Esophagus squamous epithelium (tissue), 5 donors: Measurements from ENCODE around the gene LRCOL1. TPM values are rescaled to one million over a fixed set of nuclear protein-coding genes. Genes with fewer than 3 reads are reported as not detected.

Experiments used
- DNase-seq: peaks from one replicate; lab custom pipeline; 2025; lab: John Stamatoyannopoulos, UW
- H3K27ac ChIP-seq, 4 donors: fragments of 200-600 bp; sonication (generic); one replicate each; pipeline ENCODE4 v1.5.1; 2016 to 2019; ENCODE audit warnings: mild to moderate bottlenecking in 1 of 4
- H3K27me3 ChIP-seq, 4 donors: fragments of 200-600 bp; sonication (generic); 1 replicate in 3 of 4; 2 replicates in 1 of 4; pipeline versions ENCODE4 v1.5.1 to v1.6.0; 2017 to 2021; ENCODE audit warnings: antibody characterized with exemption in 1 of 4
- H3K36me3 ChIP-seq, 3 donors: fragments of 200-600 bp; sonication (generic); one replicate each; pipeline ENCODE4 v1.5.1; 2016 to 2019
- H3K4me1 ChIP-seq, 3 donors: fragments of 200-600 bp; sonication (generic); one replicate each; pipeline ENCODE4 v1.5.1; 2017 to 2019
- H3K4me3 ChIP-seq, 4 donors: fragments of 200-600 bp; sonication (generic); 1 replicate in 3 of 4; 2 replicates in 1 of 4; pipeline ENCODE4 v1.5.1; 2016 to 2019; ENCODE audit warnings: mild to moderate bottlenecking in 2 of 4, moderate library complexity in 1 of 4
- H3K9me3 ChIP-seq, 3 donors: fragments of 200-600 bp; sonication (generic); one replicate each; pipeline ENCODE4 v1.5.1; 2016 to 2019
- POLR2A ChIP-seq, 4 donors: fragments of 450-650 bp; IDR thresholded peaks; one replicate each; pipeline ENCODE4 v1.6.1; 2017; ENCODE audit warnings: antibody characterized with exemption in 4 of 4, mild to moderate bottlenecking in 4 of 4, moderate library complexity in 3 of 4
- WGBS, 2 donors: methylation state at CpG; one replicate each; pipeline ENCODE4 v1.1.5; 2018; 5-methylcytosine and 5-hydroxymethylcytosine counted together
- intact Hi-C: fragments of 100-400 bp; cut with DNase I; formaldehyde crosslinking; loops from one replicate; pipeline ENCODE4 v1.15.0; 2022
- total RNA-seq, 4 donors: library from RNA; depleted of rRNA; stranded (reverse); fragments of >200 nt; gene quantifications; one replicate each; pipeline ENCODE4 v1.1.0, GENCODE V29; 2016
- TF ChIP-seq, protein P1 (sequence below), 6 experiments: fragments of 450-650 bp in 4 of 6; fragments of 200-600 bp in 2 of 6; sonication (generic) in 2 of 6; IDR thresholded peaks; one replicate each; pipeline ENCODE4 v1.5.1; 2016 to 2019; ENCODE audit warnings: antibody characterized with exemption in 6 of 6, mild to moderate bottlenecking in 4 of 6, moderate library complexity in 4 of 6
- donor health status: DM: yes; HTN: yes; CAD: no.

Gene LRCOL1
- total RNA-seq, 4 donors from 2014 or later, result 1.5 TPM; not detected in 3

DNA sequence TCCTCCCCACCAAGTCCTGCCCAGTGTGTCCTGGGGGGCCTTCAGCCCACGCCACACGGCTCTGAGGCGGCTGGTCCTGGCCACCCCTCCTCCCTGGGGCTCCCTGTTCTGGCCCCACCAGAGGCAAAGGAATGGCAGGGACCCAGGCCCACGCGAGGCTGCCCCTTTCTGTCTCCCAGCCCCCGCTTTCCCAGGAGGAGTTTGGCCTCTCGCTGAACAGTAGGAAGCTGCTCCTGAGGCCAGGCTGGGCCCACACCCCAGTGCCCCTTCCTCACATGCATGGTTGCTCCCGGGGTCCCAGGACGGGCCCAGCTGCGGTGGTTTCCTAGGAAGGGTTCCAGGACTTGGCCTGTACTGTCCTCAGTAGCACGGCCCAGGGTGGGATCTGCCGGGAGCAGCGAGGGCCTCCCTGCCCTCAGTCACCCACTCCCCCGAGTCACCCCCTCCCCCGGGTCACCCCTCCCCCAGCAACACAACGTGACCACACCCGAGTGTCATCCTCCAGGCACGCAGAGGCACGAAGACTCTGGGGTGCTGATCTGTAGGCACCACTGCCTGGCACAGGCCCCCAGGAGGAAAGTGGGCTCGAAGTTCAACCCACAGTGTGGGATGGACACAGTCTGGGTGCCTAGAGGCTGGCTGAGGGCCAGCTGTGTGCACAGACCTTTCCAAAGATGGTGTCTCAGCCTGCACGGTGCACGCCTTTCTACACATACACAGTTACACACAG lies 33.0 kb downstream of the LRCOL1 start:
- intact Hi-C loops, result no loop called here
- 83 to 100% methylated on average over 2 of the region's 22 CpGs for WGBS, 2 donors

DNA sequence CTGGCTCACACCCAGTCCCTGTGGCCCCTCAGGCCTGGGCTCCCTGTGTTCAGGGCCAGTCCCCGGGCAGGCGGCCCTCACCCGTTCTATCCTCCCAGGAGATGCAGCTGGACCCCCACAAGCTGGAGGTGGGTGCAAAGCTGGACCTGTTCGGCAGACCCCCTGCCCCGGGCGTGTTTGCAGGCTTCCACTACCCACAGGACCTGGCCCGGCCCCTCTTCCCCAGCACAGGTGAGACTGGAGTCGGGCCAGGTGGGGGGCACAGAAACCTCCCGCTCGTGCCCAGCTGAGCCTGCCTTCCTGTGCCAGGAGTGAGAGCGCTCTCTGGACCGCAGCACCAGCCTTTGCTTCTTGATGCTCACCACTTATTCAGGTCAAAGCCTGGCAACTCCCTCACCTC lies 33.7 kb downstream of the LRCOL1 start:
- no peak overlapping the region for H3K27ac ChIP-seq
- TF ChIP-seq POLR2A (IDR thresholded peaks at IDR 0.05), result no peak
- TF ChIP-seq, protein P1, sequence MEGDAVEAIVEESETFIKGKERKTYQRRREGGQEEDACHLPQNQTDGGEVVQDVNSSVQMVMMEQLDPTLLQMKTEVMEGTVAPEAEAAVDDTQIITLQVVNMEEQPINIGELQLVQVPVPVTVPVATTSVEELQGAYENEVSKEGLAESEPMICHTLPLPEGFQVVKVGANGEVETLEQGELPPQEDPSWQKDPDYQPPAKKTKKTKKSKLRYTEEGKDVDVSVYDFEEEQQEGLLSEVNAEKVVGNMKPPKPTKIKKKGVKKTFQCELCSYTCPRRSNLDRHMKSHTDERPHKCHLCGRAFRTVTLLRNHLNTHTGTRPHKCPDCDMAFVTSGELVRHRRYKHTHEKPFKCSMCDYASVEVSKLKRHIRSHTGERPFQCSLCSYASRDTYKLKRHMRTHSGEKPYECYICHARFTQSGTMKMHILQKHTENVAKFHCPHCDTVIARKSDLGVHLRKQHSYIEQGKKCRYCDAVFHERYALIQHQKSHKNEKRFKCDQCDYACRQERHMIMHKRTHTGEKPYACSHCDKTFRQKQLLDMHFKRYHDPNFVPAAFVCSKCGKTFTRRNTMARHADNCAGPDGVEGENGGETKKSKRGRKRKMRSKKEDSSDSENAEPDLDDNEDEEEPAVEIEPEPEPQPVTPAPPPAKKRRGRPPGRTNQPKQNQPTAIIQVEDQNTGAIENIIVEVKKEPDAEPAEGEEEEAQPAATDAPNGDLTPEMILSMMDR (IDR thresholded peaks at IDR 0.05), result no peak
- intact Hi-C loops, result no loop called here
- peaks cover 0 to 13% (median 0%) of the 10 kb centered on the region in 3 donors for H3K4me1 ChIP-seq
- no peak for DNase-seq
- 90 to 96% methylated on average over 5 to 8 of the region's 12 CpGs for WGBS, 2 donors
- no peaks in the 10 kb centered on the region for H3K27me3 ChIP-seq
- no peaks in the 10 kb centered on the region for H3K9me3 ChIP-seq
- no peak overlapping the region for H3K4me3 ChIP-seq
- H3K36me3 ChIP-seq, result peaks cover 6 to 97% (median 10%) of the 10 kb centered on the region in 3 donors

More for the DNA sequence above, 33.0 kb downstream of the LRCOL1 start:
- DNase-seq, result no peak
- Histone ChIP-seq H3K4me1 (peaks cover 0 to 15% (median 0%) of the 10 kb centered on the region in 3 donors), H3K27me3 (no peaks in the 10 kb centered on the region), H3K27ac (no peak overlapping the region), H3K4me3 (no peak overlapping the region), H3K36me3 (peaks cover 6 to 97% (median 10%) of the 10 kb centered on the region in 3 donors), H3K9me3 (no peaks in the 10 kb centered on the region)
- TF ChIP-seq POLR2A (IDR thresholded peaks at IDR 0.05), result no peak
- TF ChIP-seq, protein P1 (IDR thresholded peaks at IDR 0.05), result no peak

DNA sequence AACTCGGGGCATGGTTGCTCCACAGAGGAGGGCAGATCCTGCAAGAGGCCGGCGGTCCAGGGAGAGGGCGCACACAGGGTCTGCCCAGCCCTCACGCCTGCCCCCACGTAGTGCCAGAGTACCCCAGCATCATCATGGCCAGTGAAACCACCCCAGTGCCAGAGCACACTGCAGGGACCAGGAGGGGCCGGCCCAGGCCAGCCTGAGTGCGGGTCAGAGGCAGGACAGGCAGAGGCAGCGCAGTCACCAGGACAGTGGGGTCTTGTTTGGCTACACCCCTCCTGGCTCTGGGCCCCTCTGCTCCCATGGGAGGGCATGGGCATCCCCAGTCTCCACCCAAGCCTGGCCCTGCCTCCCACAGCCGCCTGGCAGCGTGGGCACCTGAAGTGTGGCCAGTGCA lies 34.7 kb downstream of the LRCOL1 start:
- H3K27me3 ChIP-seq, result no peaks in the 10 kb centered on the region
- H3K36me3 ChIP-seq, result peaks cover 9 to 97% (median 10%) of the 10 kb centered on the region in 3 donors
- TF ChIP-seq, protein P1 (IDR thresholded peaks at IDR 0.05), result no peak
- no peak for TF ChIP-seq POLR2A (IDR thresholded peaks at IDR 0.05)
- 90 to 100% methylated on average over 2 to 3 of the region's 11 CpGs for WGBS, 2 donors
- no peak for DNase-seq
- H3K4me1 ChIP-seq, result peaks cover 0 to 11% (median 0%) of the 10 kb centered on the region in 3 donors
- intact Hi-C loops, result no loop called here
- no peak overlapping the region for H3K4me3 ChIP-seq
- no peak overlapping the region for H3K27ac ChIP-seq
- H3K9me3 ChIP-seq, result no peaks in the 10 kb centered on the region

DNA sequence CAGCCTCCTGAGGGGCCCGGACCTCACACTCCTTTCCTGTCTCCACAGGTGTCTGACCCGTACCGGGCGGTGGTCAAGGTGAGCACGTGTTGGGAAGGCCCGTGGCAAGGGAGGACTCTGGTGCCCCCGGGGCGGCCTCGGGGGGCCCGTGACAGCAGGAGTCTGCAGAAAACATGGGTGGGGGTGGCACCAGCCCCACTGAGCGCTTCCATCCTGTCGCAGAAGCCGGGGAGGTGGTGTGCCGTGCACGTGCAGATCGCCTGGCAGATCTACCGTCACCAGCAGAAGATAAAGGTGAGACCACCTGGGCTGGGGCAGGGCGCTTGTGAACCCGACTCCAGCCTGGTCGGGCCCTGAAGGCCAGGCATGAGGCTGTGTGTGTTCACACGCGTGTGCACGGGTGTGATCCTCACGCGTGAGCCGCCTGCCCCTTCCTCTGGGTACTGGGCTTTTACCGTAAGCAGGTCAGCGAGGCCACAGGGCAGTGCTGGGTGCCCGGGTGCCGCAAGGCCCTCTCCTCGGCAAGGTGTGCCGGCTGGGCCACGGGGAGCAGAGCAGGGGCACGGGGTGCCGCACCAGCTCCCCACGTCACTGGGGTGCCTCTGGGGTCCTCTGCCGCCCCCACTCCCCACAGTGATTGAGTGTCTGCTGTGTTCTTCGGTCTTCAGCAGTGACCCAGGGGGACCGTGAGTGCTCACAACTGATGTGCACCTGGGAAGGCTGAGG lies 35.9 kb downstream of the LRCOL1 start:
- peaks cover 0 to 8% (median 0%) of the 10 kb centered on the region in 3 donors for H3K4me1 ChIP-seq
- no peak for DNase-seq
- H3K36me3 ChIP-seq, result peaks cover 10 to 97% (median 13%) of the 10 kb centered on the region in 3 donors
- H3K27ac ChIP-seq, result no peak overlapping the region
- H3K4me3 ChIP-seq, result no peak overlapping the region
- TF ChIP-seq POLR2A (IDR thresholded peaks at IDR 0.05), result no peak
- TF ChIP-seq, protein P1 (IDR thresholded peaks at IDR 0.05), result no peak
- no peaks in the 10 kb centered on the region for H3K27me3 ChIP-seq
- no peaks in the 10 kb centered on the region for H3K9me3 ChIP-seq
- intact Hi-C loops, result no loop called here
- 97 to 99% methylated on average over 12 to 13 of the region's 39 CpGs for WGBS, 2 donors
